ENCODE data around the gene MYADML2.
"Not testable (repeated sequence)": the region's sequence is repeated elsewhere in the genome, so short reads cannot be mapped to it uniquely, and the experiment has no call there.

Gene MYADML2

GRCh38 chr17:81926451-81927151 is 20.4 kb downstream of the MYADML2 start:
- peak; percentile 49 to 58 for DNase-seq (ENCODE audit: low read depth in 2 of 2, low spot score in 1 of 2)

- no peak for DNase-seq (ENCODE audit: low read depth in 2 of 2, low spot score in 1 of 2)
These were observed 21.1 kb downstream of the MYADML2 start for GRCh38 chr17:81925860-81926450.

- no peak for DNase-seq (ENCODE audit: low read depth in 2 of 2, low spot score in 1 of 2)
These were observed 22.2 kb downstream of the MYADML2 start for GRCh38 chr17:81924557-81925532.

GRCh38 chr17:81923302-81924260 is 23.5 kb downstream of the MYADML2 start:
- DNase-seq (ENCODE audit: low read depth in 2 of 2, low spot score in 1 of 2): no peak

- no peak for DNase-seq (ENCODE audit: low read depth in 2 of 2, low spot score in 1 of 2)
These were observed 24.3 kb downstream of the MYADML2 start for GRCh38 chr17:81922566-81923301.

GRCh38 chr17:81921996-81922565 is 25.0 kb downstream of the MYADML2 start:
- DNase-seq (ENCODE audit: low read depth in 2 of 2, low spot score in 1 of 2): no peak

GRCh38 chr17:81921537-81921862 is 25.5 kb downstream of the MYADML2 start:
- no peak for DNase-seq (ENCODE audit: low read depth in 2 of 2, low spot score in 1 of 2)

- no peak for DNase-seq (ENCODE audit: low read depth in 2 of 2, low spot score in 1 of 2)
These were observed 26.2 kb downstream of the MYADML2 start for GRCh38 chr17:81920612-81921536.

GRCh38 chr17:81918832-81919545 is 28.0 kb downstream of the MYADML2 start:
- DNase-seq (ENCODE audit: low read depth in 2 of 2, low spot score in 1 of 2): no peak

- not testable (repeated sequence) for DNase-seq (ENCODE audit: low read depth in 2 of 2, low spot score in 1 of 2)
These were observed 28.7 kb downstream of the MYADML2 start for GRCh38 chr17:81918333-81918669.

- peak; percentile 52 to 67 for DNase-seq (ENCODE audit: low read depth in 2 of 2, low spot score in 1 of 2)
These were observed 29.3 kb downstream of the MYADML2 start, which contains the start of gene SIRT7 for GRCh38 chr17:81917565-81918332. Gene SIRT7, minus strand, starts transcription at chr17:81918176. Its CDS starts 45 bp downstream, at chr17:81918131.

- DNase-seq (ENCODE audit: low read depth in 2 of 2, low spot score in 1 of 2): no peak
These were observed 30.6 kb downstream of the MYADML2 start for GRCh38 chr17:81916234-81917001.

GRCh38 chr17:81915331-81915730 is 31.7 kb downstream of the MYADML2 start:
- no peak for DNase-seq (ENCODE audit: low read depth in 2 of 2, low spot score in 1 of 2)

GRCh38 chr17:81914103-81914850 is 32.8 kb downstream of the MYADML2 start:
- DNase-seq (ENCODE audit: low read depth in 2 of 2, low spot score in 1 of 2): no peak

- DNase-seq (ENCODE audit: low read depth in 2 of 2, low spot score in 1 of 2): no peak
These were observed 33.5 kb downstream of the MYADML2 start for GRCh38 chr17:81913394-81914102.

Measured in stimulated activated CD8-positive, alpha-beta memory T cell treated with anti-CD3 and anti-CD28 coated beads, Interleukin-4, amount 100 ng/mL, for 4 hours (primary cell).